Right atrium auricular region (tissue), 2 donors: ENCODE data around the gene RPS21. TPM values are rescaled to one million over a fixed set of nuclear protein-coding genes. Genes with fewer than 3 reads are reported as not detected.
"Not testable (repeated sequence)": the region's sequence is repeated elsewhere in the genome, so short reads cannot be mapped to it uniquely, and the experiment has no call there.

ENCODE experiments used
- DNase-seq: peaks from one replicate; pipeline ENCODE4 v3.0.0-alpha.2; 2019; ENCODE audit warnings: low spot score
- H3K27ac ChIP-seq, 2 donors: fragments of 200-600 bp; sonication (generic); 1 replicate in 1 of 2; 2 replicates in 1 of 2; pipeline ENCODE4 v1.5.1; 2016 to 2019
- H3K27me3 ChIP-seq, 2 donors: fragments of 200-600 bp; sonication (generic); one replicate each; pipeline versions ENCODE4 v1.5.1 to v1.6.0; 2017 to 2019
- H3K36me3 ChIP-seq: fragments of 200-600 bp; sonication (generic); one replicate; pipeline ENCODE4 v1.5.1; 2016
- H3K4me1 ChIP-seq, 2 donors: fragments of 200-600 bp; sonication (generic); one replicate each; pipeline versions ENCODE4 v1.5.1 to v1.6.0; 2017 to 2019
- H3K4me3 ChIP-seq, 2 donors: fragments of 200-600 bp; sonication (generic); 1 replicate in 1 of 2; 2 replicates in 1 of 2; pipeline ENCODE4 v1.5.1; 2017 to 2019; ENCODE audit warnings: mild to moderate bottlenecking in 1 of 2, moderate library complexity in 1 of 2
- H3K9me3 ChIP-seq, 2 donors: fragments of 200-600 bp; sonication (generic); one replicate each; pipeline ENCODE4 v1.5.1; 2019
- CTCF ChIP-seq, 2 donors: fragments of 200-600 bp; sonication (generic); IDR thresholded peaks; one replicate each; pipeline ENCODE4 v1.5.1; 2019; ENCODE audit warnings: antibody characterized with exemption in 2 of 2
- total RNA-seq, 2 donors: library from RNA; depleted of rRNA; stranded (reverse); fragments of >200 nt; gene quantifications; one replicate each; pipeline ENCODE4 v1.1.0, GENCODE V29; 2016

RPS21 gene
- total RNA-seq, 2 donors from 2014 or later = 1,510 to 1,937 TPM

GRCh38 chr20:62371588-62372041 lies 15.3 kb upstream of the RPS21 start:
- H3K4me3 ChIP-seq = no peak overlapping the region
- H3K9me3 ChIP-seq = no peaks in the 10 kb centered on the region
- no peak overlapping the region for H3K27ac ChIP-seq
- H3K36me3 ChIP-seq = no peaks in the 10 kb centered on the region
- no peak for TF ChIP-seq CTCF (IDR thresholded peaks at IDR 0.05)
- H3K27me3 ChIP-seq = no peaks in the 10 kb centered on the region
- H3K4me1 ChIP-seq = peaks cover 0 to 70% of the 10 kb centered on the region in 2 donors
- DNase-seq = no peak

- TF ChIP-seq CTCF (IDR thresholded peaks at IDR 0.05) = no peak
- H3K27me3 ChIP-seq = no peaks in the 10 kb centered on the region
- no peak overlapping the region for H3K27ac ChIP-seq
- H3K9me3 ChIP-seq = no peaks in the 10 kb centered on the region
- no peak overlapping the region for H3K4me3 ChIP-seq
- peaks cover 0 to 74% of the 10 kb centered on the region in 2 donors for H3K4me1 ChIP-seq
- no peaks in the 10 kb centered on the region for H3K36me3 ChIP-seq
- no peak for DNase-seq
Observed at GRCh38 chr20:62372042-62372993, 14.6 kb upstream of the RPS21 start.

GRCh38 chr20:62373631-62374179 lies 13.2 kb upstream of the RPS21 start:
- H3K27ac ChIP-seq, DNase-seq, H3K4me3 ChIP-seq, H3K36me3 ChIP-seq, H3K27me3 ChIP-seq, H3K9me3 ChIP-seq: not testable (repeated sequence)
- H3K4me1 ChIP-seq = peaks cover 0 to 74% of the 10 kb centered on the region in 2 donors

DNA sequence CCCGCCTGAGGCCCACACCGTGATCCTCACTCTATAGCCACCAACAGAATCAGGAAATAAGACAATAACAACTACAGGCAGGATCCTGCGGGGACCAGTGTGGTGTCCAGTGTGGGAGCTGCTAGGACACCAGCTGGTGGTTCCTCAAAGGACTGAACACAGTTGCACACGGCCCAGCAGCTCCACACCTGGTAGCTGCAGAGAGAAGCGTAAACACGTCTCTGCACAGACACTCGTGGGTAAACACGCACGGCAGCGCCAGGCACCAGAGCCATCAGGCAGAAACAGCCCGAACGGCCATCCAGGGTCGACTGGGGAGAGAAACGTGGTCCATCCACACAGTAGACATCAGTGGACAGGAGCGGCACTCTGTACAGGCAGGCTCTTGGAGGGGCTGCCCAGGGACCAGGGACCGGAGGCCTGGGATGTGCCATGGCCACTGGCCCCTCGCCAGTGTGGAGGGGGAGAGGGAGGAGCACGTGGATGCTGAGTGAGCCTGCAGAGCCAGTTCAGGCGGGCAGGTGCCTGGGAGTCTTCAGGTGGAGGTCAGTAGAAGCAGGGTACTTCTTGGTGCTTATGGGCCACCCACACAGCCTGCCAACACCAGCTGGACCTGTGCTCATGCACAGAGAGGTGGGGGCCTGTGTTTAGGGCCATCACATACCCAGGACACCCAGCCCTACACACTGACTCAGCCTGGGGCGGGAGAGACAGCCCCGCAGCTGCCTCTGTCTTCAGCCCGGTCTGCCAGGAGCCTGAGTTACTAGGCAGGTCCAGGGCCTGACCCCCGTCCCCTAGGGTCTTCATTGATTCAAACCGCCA lies 12.4 kb upstream of the RPS21 start:
- DNase-seq = no peak
- H3K4me1 ChIP-seq = peaks cover 0 to 66% of the 10 kb centered on the region in 2 donors
- peak overlapping the region in 1 of 2 donors; percentile 57 for H3K27ac ChIP-seq
- H3K9me3 ChIP-seq = no peaks in the 10 kb centered on the region
- H3K27me3 ChIP-seq = no peaks in the 10 kb centered on the region
- no peak for TF ChIP-seq CTCF (IDR thresholded peaks at IDR 0.05)
- H3K36me3 ChIP-seq = no peaks in the 10 kb centered on the region
- H3K4me3 ChIP-seq = no peak overlapping the region

GRCh38 chr20:62376112-62377063 lies 10.5 kb upstream of the RPS21 start:
- Histone ChIP-seq H3K9me3 (no peaks in the 10 kb centered on the region), H3K4me3 (no peak overlapping the region), H3K36me3 (no peaks in the 10 kb centered on the region), H3K27ac (peak overlapping the region; percentile 57 to 78), H3K27me3 (no peaks in the 10 kb centered on the region), H3K4me1 (peaks cover 0 to 64% of the 10 kb centered on the region in 2 donors)
- peak; percentile 33 to 63 for TF ChIP-seq CTCF (IDR thresholded peaks at IDR 0.05)
- no peak for DNase-seq
